NCI-H748 treated with DMSO at 0.1 percent for 48 hours (cell line): ENCODE measurements around the gene SPINK6.
A peak's percentile ranks its signal among the peaks of the same experiment; 100 is the strongest.

ENCODE experiments used
- DNase-seq: peaks from one replicate; lab custom pipeline; 2025; lab: John Stamatoyannopoulos, UW

The SPINK6 gene, protein sequence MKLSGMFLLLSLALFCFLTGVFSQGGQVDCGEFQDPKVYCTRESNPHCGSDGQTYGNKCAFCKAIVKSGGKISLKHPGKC

DNA sequence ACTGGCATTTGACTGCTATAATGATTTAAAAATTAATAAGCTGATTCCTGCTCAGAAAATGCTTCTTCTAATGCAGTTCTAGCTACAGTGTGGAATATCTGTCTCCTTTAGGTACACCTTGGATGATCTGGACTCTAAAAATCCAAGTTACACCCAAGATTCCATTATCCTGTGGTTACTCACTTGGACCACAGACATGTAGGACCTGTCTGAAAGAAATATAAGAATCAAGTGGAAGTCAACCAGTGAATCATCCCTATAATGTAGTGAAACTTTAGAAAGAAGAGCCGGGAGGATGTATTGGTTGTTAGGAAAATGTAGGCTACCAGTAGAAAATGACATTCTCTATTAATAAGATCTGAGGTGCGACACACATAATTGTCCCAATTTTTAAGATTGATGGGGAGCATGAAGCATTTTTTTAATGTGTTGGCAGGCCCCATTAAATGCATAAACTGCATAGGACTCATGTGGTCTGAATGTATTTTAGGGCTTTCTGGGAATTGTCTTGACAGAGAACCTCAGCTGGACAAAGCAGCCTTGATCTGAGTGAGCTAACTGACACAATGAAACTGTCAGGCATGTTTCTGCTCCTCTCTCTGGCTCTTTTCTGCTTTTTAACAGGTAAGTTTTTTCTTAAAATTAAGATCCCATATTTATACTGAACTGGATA, at the start of gene SPINK6:
SPINK6 (plus strand) TSS at position 512 of the 673 bp plus-strand sequence; CDS start at position 567, 55 bp downstream.
- DNase-seq: no peak

DNA sequence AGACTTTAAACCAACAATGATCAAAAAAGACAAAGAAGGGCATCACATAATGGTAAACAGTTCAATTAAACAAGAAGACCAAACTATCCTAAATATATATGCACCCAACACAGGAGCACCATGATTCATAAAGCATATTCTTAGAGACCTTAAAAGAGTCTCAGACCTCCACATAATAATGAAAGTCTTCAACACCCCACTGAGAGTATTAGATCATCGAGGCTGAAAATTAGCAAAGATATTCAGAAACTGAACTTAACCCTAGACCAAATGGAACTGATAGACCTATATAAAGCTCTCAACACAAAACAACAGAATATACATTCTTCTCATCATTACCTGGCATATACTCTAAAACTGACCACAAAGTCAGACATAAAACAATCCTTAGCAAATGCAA, 46.2 kb upstream of the SPINK6 start:
- no peak for DNase-seq

DNA sequence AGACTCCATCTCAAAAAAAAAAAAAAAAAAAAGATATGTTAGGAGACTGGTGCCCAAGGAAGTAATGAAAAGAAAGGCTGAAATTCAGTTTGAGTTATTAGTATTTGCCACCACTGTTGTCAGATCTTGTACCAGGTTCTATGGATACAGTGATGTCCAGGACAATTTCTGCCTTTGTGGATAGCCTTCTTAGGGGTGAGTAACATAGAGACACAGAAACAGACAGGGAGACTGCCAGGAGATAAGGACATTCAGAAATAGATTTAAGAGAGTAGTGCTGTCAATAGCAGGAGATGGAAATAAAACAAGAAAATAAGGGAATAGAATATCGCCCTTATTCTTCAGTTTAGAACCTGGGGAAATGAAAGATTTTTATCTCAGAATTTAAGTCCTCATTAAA, 40.8 kb upstream of the SPINK6 start:
- DNase-seq: no peak

DNA sequence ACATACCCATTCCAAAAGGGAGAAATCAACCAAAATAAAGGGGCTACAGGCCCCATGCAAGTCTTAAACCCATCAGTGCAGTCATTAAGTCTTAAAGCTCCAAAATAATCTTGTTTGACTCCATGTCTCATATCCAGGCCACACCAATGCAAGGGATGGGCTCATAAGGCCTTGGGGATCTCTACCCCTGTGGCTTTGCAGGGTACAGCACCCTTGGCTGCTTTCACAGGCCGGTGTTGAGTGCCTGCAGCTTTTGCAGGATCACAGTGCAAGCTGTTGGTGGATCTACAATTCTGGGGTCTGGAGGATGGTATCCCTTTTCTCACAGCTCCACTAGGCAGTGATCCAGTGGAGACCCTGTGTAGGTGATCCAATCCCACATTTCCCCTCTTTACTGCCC, 39.5 kb upstream of the SPINK6 start:
- DNase-seq: no peak

DNA sequence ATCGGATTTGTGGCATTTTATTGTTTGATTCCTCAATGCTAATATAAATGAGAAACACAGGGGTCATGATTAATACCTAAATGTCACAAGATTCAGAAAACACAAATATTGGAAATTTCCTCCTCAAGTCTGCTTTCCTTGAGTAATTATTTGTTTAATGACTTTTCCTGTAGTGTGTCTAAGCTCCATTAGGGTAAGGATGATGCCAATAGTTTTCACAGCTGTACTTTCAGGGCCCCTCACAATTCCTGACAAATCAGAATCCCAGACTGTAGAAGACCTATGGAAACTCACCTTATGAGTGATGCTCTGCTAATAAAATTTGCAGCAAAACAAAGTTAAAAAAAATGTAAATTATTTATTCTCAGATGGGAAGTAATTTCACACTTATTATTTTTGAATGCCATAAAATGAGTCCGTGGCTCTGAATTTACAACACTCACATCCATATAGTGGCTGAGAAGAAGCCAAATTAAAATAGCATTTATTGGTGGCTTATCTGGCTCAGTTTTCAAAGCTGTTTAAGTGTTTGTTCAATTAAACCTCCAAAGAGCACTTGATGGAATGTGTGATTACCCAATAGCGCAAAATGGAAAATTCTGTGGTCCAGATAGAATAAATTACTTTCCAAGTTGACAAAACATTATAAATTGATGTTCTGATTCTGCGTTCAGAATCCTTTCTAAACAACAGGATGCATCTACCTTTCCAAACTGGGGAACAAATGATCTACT, 36.1 kb upstream of the SPINK6 start:
- no peak for DNase-seq

DNA sequence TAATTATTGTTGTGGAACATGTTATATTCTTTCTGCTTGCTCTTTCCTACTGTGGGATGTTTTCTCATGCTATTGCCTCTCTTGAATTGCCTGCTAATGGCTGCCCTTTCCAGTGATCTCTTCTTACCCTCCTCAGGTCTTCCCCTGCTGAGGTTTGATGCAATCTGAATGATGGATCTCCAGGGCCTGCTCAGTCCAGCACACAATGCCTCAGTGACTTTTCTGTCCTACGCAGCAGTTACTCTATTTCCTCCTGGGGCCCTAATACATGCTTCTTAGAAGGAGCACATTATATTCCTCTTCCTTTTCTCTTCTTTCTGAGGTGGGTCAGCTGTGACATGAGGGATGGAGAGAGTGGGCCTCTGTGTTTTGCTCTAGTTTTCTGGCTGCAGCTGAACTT, 34.6 kb upstream of the SPINK6 start, which contains the start of gene SPINK14:
SPINK14 (plus strand) TSS at position 301 of the 400 bp plus-strand sequence. CDS start 1,187 bp downstream, outside the sequence.
- DNase-seq: no peak

DNA sequence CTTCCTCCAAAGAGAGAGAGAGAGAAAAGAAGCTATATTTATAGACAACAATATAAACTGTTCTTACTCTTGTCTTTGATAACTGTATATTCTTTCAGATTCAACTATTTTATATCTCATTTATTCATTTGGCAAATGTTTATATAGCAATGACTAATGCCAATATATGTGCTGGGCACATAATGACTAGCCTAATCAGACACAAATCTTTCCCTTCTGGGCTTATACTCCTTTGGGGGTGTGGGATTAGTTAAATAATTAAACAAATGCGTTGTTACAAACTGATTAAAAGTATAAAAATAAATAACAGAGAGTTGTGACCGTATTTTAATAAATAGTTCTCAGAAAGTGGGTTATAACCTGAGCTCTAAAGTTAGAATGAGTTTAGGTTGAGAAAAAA, 30.5 kb upstream of the SPINK6 start:
- DNase-seq: no peak

DNA sequence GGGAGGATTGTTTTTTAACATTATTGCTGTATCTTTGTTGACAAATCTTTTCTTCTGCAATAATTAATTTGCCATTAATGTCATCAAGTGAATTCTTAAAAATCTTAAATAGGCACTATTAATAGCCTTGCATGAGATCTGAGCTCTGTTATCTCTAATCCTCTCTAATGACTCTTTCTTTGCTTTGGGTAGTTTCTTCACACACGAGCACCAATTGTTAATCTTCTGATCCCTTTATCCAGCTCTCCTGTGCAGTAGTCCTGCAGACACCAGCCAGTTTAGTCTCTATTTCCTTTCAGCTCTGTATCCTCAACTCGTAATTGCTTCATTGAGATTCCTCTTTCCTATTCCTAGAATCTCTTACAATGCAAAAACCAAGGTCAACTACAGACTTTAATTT, 26.4 kb upstream of the SPINK6 start:
- no peak for DNase-seq

DNA sequence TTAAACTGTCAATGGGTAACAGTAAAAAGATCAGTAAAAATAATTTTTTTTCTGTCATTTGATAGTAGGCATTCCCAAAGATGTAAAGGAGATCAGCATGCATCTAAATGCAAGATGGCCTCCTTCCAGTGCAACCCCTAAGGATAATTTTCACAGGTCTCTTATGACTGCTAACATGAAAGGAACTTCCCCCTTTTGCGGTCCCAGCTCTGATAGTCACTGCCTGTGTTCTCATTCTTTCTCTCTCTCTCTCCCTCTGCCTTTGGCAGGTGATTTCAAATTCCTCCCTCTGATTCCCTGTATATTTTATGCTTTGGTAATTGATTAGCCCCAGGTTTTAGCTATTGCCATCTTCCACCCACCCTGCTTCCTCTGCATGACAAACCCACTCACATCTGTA, 25.6 kb upstream of the SPINK6 start:
- no peak for DNase-seq

DNA sequence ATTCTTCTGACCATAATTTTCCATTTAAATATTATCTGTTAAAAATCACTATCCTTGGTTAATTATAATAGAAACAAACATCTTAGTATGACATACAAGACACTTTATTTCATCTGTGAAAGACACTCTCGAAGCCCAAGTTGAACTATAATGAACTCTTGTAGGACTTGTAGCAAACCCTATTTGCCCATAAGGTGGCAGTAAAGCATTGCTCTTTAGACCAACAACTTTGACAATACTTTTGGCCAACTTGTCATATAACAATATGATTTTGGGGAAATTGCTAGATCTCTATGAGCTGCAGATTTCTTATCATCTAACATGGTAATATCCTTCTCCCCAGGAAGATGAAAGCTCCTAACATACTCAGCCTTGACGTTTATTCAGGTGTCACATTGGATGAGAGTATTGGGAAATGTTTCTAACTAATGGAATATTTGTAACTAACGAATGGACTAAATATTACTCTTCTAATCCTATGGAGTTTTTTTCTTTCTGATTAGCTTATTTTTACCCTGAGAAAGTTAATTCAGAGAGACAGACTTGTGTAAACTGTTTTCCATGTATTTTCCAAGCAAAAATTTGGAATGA, 23.5 kb upstream of the SPINK6 start:
- DNase-seq: peak; percentile 41

DNA sequence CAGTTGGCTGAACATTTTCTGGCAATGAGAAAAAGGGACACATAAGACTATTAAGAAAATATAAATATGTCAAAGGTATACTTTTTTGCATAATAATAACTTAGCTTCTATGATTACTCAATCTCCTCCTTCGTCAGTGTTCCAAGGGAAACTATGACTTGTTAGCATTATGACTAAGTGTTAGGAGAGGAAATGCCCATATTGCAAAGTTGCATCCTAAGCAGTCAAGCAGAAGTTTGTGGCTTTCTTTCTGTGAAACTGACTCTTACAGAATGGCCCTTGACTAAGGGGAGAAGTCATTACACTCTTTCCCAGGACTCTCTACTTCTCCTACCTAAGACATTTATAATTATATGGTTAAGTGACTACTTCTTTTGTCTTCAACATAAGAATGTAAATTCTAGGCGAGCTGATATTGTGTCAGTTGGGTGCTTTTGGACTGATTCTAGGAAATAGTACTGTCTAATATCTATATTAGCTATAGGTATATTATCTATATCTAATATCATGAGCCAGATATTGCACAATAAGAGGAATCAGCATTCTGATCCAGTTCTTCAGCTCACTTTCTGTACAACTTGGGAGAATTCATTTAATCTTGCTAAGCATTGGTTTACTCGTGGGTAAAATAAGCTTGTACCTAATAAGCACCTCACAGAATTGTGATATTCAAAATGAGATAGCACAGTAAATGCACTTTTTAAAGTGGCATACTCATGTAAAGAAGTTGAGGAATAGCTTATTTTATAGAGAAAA, 16.4 kb upstream of the SPINK6 start:
- DNase-seq: no peak

DNA sequence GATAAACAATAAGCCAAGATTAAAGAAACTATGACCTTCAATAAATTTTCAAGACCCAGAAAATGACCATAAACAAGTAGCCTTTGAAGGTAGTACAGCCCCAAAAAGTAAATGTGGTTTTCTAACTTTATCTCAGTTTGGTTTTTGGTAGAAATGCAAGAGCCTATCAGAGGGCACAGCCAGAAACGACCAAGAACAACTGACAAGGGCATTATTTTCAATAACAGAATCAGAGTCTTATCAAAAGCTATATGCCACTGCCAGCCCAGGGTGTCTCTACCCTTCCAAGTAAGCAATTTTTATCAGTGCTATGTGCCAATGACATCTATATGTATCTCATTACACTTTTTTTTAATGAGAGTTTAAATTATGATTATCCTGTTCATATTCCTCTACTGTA, 11.8 kb upstream of the SPINK6 start:
- DNase-seq: no peak

DNA sequence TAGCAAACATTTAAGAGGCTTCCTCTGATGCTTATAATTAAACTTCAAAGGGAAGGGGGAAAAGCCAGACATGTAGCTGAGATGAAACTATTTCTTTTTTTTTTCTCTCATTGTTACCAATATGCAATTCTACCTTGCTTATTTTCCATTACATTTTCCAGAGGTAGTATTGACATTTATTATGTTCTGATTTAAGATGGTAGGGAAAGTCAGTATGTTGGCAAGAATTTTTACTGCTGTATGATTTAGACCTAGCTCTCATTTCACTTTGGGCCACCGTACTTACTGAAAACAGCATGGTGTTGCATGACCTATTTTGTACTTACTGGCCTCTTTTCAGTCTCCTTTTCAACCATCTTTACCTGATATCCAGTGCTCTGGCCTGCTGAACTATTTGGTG, 9.6 kb upstream of the SPINK6 start:
- no peak for DNase-seq

DNA sequence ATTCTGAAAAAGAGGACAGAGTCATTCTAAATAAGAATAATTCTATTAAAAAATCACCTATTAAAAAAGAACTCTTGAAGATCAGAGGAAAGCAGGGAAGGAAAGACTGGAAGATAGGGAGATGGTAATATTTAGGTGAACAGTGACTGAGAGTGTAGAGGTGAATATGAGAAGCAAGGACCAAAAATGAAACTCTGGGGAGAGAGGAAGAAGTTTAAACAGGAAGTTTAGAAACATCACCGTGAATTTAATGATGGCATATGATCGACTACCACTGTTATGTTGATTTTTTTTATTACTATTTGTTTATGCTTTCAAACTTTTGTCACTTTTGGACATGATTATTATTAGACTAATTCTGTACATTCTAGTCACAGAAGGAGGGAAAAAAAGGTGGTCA, 1.7 kb upstream of the SPINK6 start:
- no peak for DNase-seq

DNA sequence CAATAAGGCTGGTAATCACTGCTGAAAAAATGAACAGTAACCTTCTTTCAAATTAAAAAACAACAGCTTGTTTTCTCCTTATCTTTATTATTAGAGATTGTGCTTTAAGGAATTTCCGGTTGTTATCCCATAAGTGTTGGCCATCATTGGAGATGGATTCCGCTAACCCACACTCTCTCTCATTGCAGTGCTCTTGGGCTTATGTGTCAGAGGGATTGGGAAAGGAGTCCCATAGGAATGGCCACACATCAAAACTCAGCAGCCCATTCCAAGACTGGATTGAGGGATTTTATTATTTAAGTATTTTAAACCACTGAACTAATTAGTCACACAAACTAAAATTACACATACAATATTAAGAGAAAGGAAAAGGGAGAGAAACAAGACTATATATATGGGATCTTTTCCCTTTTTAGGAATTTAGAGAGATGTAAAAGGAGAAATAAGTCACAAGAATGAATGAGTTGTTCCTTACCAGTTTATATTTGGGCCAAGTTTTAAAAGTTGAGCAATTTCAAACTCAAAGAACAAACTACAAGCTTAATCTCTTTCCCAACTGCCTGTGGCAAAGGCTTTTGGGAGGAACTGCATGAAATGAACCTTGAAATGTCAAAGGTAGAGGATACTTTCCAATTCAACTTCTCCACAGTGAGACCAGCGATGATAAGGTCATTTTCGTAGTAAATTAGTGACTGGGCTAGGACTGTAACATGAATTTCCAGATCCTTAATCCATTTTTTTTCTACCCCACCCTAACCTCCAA, 2.4 kb downstream of the SPINK6 start:
- DNase-seq: no peak

DNA sequence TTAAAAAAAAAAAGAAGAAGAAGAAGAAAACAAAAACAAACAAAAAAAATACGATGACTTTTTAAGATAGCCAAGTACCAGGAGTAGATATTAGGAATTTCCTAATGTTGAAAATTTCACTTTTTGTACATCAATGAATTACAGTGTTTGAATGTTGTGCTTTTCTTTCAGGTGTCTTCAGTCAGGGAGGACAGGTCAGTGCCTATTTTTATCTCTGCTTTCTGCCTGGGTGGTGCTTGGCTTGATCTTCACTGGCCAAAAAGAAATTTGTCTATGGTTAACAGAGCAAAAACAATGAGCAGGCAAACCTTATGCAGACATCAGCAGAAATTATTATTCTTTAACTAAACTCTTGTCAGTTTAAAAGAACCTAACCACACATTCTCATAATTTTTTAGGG, 3.0 kb downstream of the SPINK6 start:
- no peak for DNase-seq

DNA sequence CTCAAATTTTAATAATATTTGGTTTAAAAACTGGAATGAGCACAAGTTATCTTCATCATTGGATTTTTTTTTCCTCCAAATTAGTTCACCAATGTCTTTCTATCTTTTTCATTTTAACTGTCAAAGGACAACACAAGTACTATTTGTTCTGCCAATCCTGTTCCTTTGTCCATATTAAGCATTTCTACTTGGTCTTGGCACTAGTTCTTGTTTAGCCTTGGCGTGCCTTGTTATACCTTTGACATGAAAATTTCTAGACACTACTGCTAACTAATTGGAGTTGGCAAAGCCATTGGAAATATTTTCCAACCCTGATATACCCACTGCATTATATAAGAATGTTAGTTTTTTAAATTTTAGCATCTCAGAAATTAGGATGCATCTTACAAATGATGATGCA, 3.8 kb downstream of the SPINK6 start:
- no peak for DNase-seq

DNA sequence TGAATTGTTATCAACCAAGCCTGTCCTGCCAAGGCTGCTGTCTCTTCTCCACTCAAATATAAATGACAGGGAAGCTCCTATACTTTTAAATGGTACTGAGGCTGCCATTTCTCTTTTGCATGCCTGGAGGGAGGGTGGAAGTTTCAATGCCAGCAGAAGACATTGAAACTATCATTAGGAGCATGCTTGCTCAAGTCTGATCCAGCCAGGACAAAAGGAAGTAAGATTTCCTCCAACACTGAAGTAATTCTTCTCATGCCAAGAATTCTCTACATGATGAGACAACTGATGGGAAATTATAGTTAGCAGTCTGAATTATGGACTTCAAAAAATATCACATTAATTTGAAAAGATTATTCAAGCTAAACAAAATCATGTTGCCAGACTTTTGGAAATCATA, 5.4 kb downstream of the SPINK6 start:
- DNase-seq: no peak

DNA sequence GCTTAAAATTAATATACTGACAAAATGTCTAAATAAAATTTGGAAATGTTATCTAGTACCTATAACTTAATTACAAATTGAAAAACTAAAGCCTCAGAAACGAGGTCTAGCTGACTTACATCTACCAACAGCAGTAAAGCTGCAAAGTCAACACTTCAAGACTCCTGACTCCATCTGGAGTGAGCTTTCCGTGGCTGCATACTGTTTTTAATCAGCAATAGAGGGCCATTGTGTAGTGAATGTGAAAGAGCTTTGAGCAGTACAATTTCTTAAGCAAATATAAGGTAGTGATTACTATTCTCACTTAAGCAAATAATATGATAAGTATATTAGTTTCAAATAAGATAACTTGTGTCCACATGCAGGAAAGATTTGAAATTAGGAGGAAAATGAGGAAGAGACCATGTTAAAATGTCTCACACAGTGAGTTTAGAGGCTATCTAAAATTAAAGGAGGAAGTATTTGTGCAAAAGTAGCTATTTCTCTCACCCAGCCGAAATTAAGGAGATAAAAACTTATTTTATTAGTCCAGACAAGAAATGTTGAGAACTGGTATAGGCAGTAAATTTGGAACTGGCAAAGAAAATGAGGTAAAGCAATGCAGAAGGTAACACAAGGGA, 6.4 kb downstream of the SPINK6 start:
- DNase-seq: no peak

DNA sequence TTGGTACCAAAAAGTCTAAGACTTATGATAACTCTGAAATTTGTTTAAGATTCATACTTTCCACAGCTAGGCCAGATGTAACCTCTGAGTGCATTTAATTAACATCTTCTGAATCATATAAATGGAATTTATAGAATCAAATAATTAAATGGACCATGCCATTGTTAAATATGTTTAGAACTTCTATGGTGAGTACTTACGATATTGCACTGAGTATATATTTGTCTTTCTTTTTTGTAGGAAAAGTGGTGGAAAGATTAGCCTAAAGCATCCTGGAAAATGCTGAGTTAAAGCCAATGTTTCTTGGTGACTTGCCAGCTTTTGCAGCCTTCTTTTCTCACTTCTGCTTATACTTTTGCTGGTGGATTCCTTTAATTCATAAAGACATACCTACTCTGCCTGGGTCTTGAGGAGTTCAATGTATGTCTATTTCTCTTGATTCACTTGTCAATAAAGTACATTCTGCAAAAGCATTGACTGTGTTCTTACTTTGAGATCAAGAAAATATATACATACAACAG, 11.9 kb downstream of the SPINK6 start:
- DNase-seq: no peak

DNA sequence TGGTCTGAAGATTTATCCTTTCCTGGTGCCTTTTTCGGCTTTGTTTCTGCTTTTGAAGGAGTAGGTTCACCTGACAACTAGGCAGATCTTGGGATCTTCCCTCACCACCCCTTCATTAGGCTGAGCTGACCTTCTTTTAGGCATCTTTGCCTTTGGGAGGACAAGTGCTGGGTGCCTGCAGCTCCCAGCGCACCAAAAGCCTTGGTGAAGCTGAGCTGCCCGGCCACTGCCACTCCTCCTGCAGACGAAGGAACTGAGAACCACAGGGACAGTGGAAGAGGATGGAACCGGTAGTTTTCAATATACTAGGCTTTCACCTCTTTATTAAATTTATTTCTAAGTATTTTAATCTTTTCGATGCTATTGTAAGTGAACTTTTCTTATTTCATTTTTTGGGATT, 18.7 kb downstream of the SPINK6 start:
- DNase-seq: no peak
